ENCODE results near the gene GLIS1.

GLIS1 gene

DNA sequence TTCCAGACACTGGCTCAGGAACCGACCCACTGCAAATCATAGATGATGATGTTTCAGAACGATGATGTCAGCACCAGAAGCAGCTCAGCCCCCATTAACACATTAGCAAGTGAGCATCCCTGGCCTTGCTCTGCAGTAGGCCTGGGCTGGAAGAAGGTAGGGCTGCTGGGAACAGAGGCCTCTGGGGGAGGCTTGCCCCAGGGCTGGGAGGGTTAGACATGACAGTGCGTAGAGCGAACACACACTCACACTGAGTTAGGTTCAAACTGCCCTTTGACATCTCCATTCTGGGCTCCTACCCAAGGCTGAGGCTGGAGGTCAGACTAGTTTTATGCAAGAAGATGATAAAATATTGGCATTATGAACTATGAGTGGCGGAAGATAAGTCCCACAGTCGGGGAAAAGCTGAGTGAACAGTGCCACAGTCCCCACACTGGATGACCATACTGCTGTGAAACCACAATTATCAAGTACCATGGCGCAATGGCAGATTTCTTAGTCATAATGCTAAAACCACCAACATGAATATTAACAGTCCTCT, 188.7 kb downstream of the GLIS1 start:
- DNase-seq (ENCODE audit: low read depth in 2 of 2) = no peak

DNA sequence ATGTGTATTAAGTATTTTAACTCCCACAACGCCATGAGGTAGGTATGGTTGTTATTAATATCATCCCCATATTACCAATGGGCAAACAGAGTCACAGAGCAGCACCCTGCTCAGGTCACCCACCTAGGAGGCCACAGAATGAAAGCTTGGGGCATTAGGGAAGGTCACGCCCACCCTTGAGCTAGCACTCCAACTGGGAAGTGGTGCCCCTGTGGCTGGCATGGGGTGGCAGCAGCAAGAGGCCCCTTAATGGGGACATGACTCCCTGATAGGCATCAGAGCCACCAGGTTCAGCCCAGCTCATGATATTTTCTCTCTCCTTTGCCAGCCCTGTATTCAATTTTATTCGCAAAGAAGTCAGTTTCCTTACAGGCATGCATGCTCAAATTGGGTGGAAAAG, 189.2 kb downstream of the GLIS1 start:
- no peak for DNase-seq (ENCODE audit: low read depth in 2 of 2)

DNA sequence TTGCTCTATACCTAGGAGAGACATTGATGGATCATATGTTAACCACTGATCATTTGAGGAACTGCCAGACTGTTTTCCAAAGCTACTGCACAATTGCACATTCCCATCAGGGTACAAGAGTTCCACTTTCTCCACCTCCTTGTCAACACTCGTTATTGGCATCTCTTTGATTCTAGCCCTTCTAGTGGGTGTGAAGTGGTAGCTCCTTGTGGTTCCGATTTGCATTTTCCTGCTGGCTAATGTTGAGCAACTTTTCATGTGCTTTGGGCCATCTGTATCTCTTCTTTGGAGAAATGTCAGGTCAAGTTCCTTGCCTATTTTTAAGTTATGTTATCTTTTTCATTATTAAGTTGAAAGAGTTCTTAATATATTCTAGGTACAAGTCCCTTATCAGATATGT, 189.7 kb downstream of the GLIS1 start:
- DNase-seq (ENCODE audit: low read depth in 2 of 2) = no peak

DNA sequence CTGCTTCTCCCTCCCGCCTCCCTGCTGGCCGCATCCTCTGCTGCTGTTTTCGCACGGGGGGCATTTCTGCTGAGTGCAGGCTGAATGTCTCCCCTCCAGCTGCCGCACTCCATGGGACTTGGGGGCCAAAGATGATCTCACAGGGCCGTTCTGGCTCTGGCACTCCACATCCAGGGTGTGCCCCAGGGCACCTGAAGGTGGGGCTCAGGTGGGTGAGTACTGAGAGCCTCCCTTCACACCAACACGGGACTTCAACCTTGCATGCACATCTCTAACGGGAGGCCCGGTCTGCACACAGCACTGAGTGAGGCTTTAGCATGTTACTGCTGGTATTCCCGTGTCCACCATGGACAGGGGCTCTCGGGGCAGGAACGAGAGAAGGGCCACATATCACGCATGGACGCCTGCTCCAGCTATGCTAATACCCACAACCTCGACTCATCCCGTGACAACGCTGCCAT, 190.9 kb downstream of the GLIS1 start:
- no peak for DNase-seq (ENCODE audit: low read depth in 2 of 2)

DNA sequence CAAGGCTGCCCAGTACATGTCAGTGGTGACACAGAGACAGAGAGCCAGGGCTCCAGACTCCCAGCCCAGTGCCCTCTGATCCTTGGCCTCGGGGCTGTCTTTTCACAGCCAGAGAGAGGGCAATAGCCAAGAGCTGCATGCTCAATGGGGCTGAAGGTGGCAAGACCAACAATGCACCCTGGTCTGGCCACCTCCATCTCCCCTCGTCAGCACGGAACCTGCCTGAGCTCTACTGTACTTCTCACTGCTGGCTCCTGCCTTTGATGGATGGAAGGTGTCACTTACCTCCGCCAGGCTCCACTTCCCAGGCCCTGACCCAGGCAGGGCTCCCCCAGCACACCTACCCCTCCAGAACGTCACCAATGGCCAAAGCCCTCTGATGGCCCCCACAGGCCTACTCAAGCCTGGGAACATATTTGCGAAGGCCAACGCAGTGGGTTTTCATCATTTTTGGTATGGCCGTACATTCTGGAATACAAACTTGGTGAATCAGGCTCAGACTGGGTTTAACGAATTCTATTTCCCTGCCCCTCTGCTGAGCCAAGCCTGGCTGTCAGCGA, 191.7 kb downstream of the GLIS1 start:
- no peak for DNase-seq (ENCODE audit: low read depth in 2 of 2)

DNA sequence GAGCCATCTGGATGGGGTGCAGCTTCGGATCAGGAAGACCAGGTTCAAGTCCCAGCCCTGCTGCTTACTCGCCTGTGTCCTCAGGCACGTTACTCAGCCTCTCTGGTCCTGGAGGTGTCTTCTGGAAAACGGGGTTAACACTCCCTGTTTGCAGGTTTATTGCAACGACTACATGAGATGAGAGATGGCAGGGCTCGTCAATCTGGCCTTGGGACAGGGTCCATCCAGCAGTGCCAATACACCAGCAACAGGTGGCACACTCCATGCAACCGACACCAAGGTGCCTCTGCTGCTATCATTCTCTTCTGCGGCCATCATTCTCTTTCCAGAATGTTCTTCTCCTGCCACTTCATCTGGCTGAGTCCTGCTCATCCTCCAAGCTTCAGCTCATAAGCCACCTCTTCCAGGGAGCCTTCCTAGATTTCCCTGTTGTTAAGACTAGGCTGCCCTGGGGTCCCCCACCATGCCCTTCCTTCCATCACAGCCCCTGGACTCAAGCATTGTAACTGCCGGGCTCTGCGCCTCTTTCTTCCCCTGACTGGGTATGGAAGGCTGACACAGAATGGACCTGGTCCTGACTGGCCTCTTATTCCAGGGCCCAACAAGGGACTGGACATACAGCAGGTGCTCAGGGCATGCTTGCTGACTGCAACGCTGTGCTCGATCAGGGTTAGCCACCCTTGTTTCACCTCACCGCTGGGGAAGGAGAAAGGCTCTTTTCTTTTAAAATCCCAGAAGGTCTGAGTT, 192.4 kb downstream of the GLIS1 start:
- DNase-seq (ENCODE audit: low read depth in 2 of 2) = no peak

DNA sequence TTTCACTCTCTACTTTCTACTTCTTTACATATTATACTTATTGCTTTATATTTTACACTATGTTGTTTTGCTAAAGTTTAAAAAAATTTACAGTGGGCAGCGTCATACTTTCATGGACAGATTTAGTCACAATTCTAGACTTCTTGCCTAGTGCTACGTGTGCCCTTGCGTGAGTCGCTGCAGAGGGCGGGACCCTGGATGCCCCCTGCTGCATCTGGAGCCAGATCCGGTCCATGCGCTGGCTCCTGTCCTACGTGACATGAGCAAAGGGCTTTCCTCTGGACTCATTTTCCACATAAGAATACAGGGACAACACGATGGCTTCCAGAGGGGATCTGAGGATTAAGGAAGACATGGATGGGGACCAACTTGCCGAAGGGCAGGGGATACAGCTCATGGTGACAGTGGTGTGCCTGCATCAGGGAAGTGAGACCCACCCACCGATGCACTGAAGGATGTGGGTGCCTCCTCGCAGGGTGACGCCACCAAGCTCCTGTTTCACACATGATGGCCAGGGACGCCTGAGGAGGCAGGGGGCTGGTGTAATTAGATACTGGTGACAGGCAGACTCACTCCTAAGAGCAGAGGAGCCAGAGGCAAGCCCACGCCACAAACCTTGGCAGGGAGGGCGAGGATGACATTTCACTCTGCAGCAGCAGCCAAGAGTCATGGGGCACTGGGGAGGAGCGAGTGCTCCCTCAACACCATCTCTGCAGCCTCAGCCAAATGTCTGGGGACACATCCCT, 193.1 kb downstream of the GLIS1 start:
- no peak for DNase-seq (ENCODE audit: low read depth in 2 of 2)

DNA sequence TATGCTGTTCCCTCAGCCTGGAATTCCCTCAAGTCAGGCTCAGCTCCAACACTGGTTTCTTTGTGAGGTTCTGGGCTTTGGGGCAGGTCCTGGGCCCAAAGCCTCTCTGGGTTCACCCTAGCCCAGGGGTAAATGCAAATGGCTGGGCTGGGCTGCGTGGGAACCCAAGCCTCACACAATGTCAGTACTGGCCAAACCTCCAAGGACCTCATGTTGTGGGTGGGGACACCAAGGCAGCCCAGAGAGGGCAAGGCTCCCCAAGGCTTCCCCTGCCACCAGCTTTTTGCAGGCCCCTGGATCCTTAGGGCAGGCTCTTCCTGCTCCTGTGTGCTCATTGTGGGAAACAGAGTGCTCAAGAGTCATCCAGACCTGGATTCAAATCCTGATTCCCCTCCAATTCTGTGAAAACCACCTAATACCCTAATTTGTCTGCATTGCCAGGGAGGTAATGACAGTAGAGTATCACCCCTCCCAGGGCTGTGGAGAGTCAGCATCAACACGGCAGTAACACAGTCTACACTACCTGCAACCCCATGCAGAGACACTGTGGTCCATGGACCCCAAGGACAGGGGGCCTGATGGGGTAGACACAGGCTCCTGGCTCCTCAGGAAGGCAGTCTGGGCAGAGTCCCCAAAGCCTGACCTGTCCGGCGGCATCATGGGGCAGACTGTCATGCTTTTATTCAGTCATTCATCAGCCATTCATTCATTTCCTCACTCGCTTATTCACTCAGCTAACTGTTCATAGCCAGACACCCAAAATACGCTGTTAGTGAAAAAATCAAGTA, 194.0 kb downstream of the GLIS1 start:
- no peak for DNase-seq (ENCODE audit: low read depth in 2 of 2)

DNA sequence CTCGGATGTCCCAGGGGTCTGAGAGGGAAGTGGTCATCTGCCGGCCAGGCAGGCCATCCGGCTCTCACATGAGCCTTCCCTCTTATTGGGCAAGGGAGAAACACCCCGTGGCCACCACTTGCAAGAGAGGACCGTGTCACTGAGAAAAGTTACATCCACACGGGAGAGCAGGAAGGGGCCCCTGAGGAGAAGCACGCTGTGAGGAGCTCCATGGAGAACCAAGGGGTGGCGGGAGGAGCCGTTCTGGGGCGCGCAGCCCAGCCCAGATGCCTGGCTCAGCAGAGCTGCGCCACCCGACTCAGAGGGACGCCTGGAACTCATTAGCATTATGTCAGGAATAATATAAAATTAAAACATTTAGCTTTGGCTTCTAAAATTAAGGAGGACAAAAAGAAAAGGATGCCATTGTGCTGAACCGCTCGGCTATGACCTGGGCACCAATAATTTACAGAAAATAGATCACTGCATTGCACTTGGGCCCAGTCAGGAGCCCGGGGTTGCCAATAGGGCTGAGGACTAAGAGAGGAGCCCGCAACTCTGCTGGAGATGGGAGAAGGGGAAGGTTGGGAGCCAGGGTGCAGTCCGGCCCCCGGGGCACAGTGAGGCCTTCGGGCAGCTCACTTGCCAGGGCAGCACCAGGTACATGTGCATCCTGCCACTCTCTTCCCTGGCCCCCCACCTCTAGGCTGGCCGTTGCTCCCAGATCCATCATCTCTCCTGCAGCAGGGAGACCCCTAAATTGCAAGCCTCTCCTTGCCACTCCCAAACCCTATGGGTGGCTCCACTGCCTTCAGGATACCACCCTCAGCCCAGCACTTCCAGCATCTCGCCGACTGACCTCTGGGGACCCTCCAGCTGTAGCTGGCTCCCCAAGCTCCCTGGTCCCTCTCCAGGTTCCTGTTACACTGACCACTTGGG, 194.9 kb downstream of the GLIS1 start:
- DNase-seq (ENCODE audit: low read depth in 2 of 2) = no peak

DNA sequence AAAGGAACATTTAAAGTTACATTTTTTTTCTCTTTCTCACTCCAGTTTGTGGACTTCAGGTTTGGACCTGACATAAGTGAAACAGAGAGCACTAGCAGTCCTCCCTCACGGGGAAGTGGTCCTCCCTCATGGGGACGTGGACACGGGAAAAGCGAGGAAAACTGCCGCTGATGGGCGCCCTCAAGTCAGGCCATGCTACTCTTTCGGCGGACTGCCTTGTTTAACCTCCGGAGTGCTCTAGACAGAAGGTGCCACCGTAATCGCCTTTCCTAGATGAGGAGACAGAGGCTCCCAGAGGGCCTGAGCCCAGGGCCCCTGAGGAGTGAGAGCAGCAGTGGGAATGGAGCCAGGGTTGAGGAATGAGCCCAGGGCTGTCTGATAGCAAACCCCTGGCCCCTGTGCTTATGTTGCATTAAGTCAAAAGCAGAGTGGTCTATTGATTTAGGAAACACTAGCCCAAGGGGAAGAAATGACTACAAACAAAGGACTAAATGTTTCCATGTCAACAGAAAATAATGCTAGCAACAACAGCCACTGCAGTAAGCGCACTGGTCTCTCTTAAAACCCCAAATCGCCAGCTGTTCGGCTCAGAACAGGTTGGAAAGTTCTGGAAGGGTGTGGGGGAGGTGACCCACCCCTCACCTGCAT, 195.7 kb downstream of the GLIS1 start:
- no peak for DNase-seq (ENCODE audit: low read depth in 2 of 2)

DNA sequence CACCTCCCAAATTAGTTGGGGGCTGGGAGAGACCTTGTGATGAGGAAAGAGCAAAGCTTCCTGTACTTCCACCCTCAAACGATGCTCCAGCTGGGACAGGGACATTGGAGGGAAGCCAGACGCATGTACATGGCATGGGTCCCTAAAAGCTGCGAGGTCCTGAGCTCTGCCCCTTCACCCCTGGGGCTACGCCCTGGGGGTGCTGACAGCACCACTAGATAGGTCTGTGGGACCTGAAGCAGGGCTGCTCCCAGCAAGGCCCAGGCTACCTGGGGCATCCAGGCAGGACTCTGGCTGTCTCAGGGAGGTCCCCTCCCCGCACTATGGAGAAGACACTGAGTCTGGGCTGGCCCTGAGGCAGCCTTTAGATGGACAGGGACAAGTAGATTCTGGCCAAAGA, 196.4 kb downstream of the GLIS1 start:
- DNase-seq (ENCODE audit: low read depth in 2 of 2) = no peak

DNA sequence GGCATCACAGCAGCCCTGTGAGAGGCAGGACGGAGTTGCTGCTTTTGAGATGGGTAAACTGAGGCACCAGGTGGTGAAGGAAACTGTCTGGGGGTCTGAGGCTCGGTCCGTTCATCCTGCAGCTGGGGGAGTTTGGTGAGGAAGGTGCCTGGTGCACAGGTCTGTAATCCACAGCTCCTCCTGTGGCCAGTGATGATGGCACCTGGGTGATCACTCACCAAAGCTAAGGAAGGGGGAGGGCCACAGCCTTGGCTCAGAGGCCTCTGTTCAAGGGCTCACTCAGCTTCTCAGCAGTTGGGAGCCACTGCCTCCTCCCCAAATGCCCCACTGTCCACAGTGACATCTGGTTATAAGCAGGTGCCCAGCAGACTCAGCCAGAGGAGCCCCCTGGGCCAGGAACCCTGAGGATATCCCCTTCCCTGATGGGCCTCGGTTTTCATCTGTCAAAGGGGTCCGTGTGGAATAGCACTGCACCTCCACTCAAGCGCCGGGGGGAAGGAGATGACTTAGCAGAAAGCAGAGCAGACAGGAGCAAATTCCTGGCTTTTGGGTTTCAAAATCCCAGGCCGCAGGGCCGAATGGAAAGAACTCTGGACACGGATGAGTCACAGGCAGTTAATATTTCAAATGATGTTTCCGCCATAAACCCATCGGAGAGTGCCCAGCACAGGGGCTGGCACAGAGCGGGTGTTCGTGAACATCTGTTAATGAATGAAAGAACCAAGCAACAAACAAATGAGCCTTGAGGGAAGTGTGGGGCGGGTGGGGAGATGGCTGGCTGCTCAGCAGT, 197.0 kb downstream of the GLIS1 start:
- no peak for DNase-seq (ENCODE audit: low read depth in 2 of 2)

DNA sequence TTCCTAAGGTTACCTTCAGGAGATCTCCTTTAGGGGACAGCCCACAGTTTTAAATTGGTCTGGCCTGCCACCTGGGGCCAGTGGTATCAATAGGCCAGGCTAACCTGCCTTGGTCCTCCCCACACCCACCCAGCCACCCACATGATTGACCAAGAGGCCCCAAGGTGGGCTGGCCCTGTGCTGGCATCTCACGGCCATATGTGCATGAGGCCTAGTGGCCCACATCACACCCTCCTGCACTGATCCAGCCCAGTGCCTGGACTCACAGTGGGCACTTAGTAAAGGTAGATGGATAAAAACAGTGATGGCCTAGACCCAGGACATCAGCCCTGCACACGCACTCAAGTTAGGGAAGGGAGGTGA, 197.7 kb downstream of the GLIS1 start:
- no peak for DNase-seq (ENCODE audit: low read depth in 2 of 2)

DNA sequence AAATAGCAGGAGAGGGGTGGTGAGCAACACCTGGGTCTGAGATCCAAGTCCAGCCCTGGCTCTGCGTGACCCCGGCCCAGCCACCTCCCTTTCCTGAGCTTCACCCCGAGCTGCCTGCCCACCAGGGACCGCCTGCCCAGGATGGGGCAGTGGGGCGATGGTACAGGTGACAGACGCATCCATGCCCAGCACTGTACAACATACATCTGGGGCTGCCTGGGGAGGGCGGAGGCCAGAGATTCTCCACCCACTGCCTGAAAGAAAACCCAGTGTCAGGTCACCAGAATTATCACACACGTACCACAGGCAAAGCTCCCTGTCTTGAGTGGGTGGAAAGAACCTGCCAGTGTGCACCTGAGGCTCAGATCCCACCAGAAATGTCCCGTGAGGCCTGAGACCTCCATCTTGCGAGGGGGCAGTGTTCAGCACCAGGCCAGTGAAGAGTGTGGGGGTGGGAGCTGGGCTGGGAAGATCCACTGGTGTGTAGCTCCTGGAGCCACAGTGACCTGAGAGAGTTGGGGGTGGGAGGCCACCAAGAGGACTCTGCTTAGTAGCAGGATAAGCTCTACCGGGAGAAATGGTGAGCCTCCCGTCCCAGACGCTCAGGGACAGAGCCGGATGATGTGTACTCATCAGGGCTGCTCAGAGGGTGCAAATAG, 198.2 kb downstream of the GLIS1 start:
- no peak for DNase-seq (ENCODE audit: low read depth in 2 of 2)

DNA sequence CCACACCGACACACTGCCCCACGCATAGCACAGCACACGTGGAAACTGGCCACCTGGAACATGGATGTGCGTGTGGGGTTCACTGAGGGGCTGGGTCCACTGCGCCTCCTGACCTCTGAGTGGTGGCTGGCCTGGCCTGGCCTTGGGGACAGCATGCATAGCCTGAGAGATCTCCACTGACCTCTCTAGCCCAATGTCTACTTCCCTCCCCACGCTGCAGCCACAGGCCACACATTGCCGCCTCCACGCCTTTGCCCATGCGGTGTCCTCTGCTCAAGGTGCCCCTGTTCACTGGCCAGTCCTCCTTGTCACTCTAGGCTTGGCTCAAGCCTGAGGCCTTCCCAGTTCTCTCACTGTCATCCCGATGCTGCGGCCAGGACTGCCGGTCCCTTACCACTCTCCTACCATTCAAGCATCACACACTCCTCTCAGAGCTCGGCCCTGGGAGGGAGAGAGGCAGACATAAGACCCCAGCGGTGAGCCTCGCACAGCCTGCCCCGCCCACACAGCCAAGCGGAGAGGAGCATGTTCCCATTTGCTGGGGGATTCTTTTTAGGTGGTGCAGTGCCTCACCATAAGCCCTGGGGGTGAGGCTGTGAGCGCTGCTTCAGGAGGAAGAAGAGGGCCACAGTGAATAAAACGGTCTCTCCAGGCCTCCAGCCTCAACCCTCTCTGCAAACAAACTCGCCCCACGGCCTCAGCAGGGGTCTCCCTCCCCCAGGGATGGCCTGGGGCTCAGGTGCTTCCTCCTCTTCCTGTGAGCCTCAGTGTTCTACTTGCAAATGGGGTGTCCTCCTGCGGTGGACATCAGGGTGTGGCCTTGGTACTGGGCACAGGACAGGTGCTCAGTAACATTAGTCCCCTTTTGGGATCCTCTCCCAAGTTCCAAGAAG, 199.0 kb downstream of the GLIS1 start:
- DNase-seq (ENCODE audit: low read depth in 2 of 2) = no peak

DNA sequence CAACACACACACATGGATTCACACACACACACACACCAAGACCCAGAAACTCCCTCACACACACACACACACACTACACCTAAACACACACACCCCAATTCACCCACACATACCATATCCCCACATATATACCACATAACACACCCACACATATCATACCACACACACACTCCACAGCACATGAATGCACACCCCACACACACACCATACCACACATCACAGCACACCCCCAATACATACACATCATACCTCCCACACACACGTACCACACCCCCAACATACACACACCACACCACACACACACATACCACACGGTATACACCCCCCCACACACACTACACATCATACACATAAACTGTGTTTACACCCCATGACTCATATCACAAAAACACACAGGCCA, 199.7 kb downstream of the GLIS1 start:
- DNase-seq (ENCODE audit: low read depth in 2 of 2) = no peak

DNA sequence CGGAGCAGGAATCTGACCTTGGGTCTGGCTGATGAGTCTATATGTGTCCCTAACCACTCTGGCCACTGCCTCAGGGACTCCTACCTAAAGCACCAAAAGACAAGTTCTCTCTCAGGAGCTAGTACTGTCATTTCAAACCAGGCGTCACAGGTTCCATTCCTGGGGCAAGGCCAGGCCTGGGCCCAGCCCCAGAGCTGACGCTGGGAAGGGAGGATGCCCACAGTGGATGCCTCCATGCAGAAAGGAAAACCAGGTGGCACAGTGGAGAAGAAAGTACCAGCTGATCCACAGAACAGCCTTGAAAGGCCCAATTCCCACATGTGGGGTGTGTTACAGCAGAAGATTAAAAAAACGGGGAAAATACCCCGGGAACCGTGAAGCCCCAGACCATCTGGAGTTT, 202.4 kb downstream of the GLIS1 start:
- no peak for DNase-seq (ENCODE audit: low read depth in 2 of 2)

DNA sequence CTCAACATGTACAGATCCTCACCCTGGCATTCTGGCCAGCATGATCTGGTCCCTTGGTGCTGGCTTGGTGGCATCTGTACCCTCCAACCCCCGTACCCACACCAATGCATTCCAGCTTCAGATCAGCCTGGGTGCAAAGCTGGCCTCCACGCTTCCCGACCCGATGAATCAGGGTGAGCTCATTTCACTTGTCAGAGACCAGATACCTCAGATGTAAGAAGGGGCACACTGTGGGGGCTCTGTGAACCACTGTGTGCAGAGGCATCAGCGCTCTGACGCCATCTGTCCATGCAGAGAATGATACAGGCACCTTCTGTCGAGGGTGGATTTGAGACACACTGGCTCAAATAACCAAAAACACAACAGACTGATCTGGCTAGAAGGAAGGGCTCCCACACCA, 203.1 kb downstream of the GLIS1 start:
- no peak for DNase-seq (ENCODE audit: low read depth in 2 of 2)

Measured in activated CD8-positive, alpha-beta memory T cell treated with anti-CD3 and anti-CD28 coated beads for 4 hours (primary cell).